GM19193 (cell line): Measurements from ENCODE around the gene PNPLA1.

Experiments used
- POLR2A ChIP-seq: IDR thresholded peaks from 4 replicates; pipeline ENCODE4 v1.6.1; 2011; ENCODE audit not compliant: insufficient read depth, insufficient read length; ENCODE audit errors: extremely low read depth

Gene PNPLA1

GRCh38 chr6:36345681-36346466, 76.0 kb downstream of the PNPLA1 start:
- TF ChIP-seq POLR2A = no peak

- no peak for TF ChIP-seq POLR2A
Measured at GRCh38 chr6:36346486-36347273, 76.8 kb downstream of the PNPLA1 start.

- TF ChIP-seq POLR2A = no peak
Measured at GRCh38 chr6:36347621-36348020, 77.8 kb downstream of the PNPLA1 start.

- no peak for TF ChIP-seq POLR2A
Measured at GRCh38 chr6:36349240-36349639, 79.4 kb downstream of the PNPLA1 start.

- no peak for TF ChIP-seq POLR2A
Measured at GRCh38 chr6:36350082-36350481, 80.2 kb downstream of the PNPLA1 start.

GRCh38 chr6:36350681-36351571, 81.1 kb downstream of the PNPLA1 start:
- TF ChIP-seq POLR2A = no peak

GRCh38 chr6:36352477-36353157, 82.8 kb downstream of the PNPLA1 start:
- no peak for TF ChIP-seq POLR2A

- no peak for TF ChIP-seq POLR2A
Measured at GRCh38 chr6:36353411-36353915, 83.6 kb downstream of the PNPLA1 start.

- TF ChIP-seq POLR2A = no peak
Measured at GRCh38 chr6:36355819-36356218, 86.0 kb downstream of the PNPLA1 start.

- no peak for TF ChIP-seq POLR2A
Measured at GRCh38 chr6:36357872-36358225, 88.0 kb downstream of the PNPLA1 start.
